Measurements from ENCODE around the gene CDH22. TPM values are rescaled to one million over a fixed set of nuclear protein-coding genes. Genes with fewer than 3 reads are reported as not detected.

CDH22 gene
- total RNA-seq, 2 donors from 2014 or later: 0.07 TPM; not detected in 1

- no peak for DNase-seq (ENCODE audit: low spot score in 2 of 2)
- Mint-ChIP-seq H3K36me3 (no peaks in the 10 kb centered on the region), H3K27ac (no peak overlapping the region), H3K9me3 (no peaks in the 10 kb centered on the region)
- ATAC-seq: no peak
Observed at GRCh38 chr20:46253391-46253790, 54.9 kb downstream of the CDH22 start.

GRCh38 chr20:46252352-46253091, 55.8 kb downstream of the CDH22 start:
- Mint-ChIP-seq H3K27ac (no peak overlapping the region), H3K36me3 (no peaks in the 10 kb centered on the region), H3K9me3 (no peaks in the 10 kb centered on the region)
- ATAC-seq (no peak), DNase-seq (ENCODE audit: low spot score in 2 of 2) (no peak)

- no peak for DNase-seq (ENCODE audit: low spot score in 2 of 2)
- no peaks in the 10 kb centered on the region for H3K9me3 Mint-ChIP-seq
- no peaks in the 10 kb centered on the region for H3K36me3 Mint-ChIP-seq
- no peak overlapping the region for H3K27ac Mint-ChIP-seq
- no peak for ATAC-seq
Observed at GRCh38 chr20:46251211-46251673, 57.1 kb downstream of the CDH22 start.

- ATAC-seq (no peak), DNase-seq (ENCODE audit: low spot score in 2 of 2) (no peak)
- no peak overlapping the region for H3K27ac Mint-ChIP-seq
- no peaks in the 10 kb centered on the region for H3K36me3 Mint-ChIP-seq
- H3K9me3 Mint-ChIP-seq: no peaks in the 10 kb centered on the region
Observed at GRCh38 chr20:46250772-46251171, 57.5 kb downstream of the CDH22 start.

GRCh38 chr20:46249671-46250070, 58.6 kb downstream of the CDH22 start:
- Mint-ChIP-seq H3K36me3 (no peaks in the 10 kb centered on the region), H3K27ac (no peak overlapping the region), H3K9me3 (no peaks in the 10 kb centered on the region)
- ATAC-seq: no peak
- no peak for DNase-seq (ENCODE audit: low spot score in 2 of 2)

- no peaks in the 10 kb centered on the region for H3K36me3 Mint-ChIP-seq
- DNase-seq (ENCODE audit: low spot score in 2 of 2): no peak
- H3K27ac Mint-ChIP-seq: no peak overlapping the region
- ATAC-seq: no peak
- no peaks in the 10 kb centered on the region for H3K9me3 Mint-ChIP-seq
Observed at GRCh38 chr20:46246559-46246958, 61.7 kb downstream of the CDH22 start.

- Mint-ChIP-seq H3K9me3 (no peaks in the 10 kb centered on the region), H3K36me3 (no peaks in the 10 kb centered on the region), H3K27ac (no peak overlapping the region)
- DNase-seq (ENCODE audit: low spot score in 2 of 2): no peak
- ATAC-seq: no peak
Observed at GRCh38 chr20:46243707-46244628, 64.3 kb downstream of the CDH22 start.

- no peaks in the 10 kb centered on the region for H3K9me3 Mint-ChIP-seq
- H3K27ac Mint-ChIP-seq: no peak overlapping the region
- ATAC-seq (no peak), DNase-seq (ENCODE audit: low spot score in 2 of 2) (no peak)
- no peaks in the 10 kb centered on the region for H3K36me3 Mint-ChIP-seq
Observed at GRCh38 chr20:46242390-46242789, 65.9 kb downstream of the CDH22 start.

- no peak for DNase-seq (ENCODE audit: low spot score in 2 of 2)
- H3K36me3 Mint-ChIP-seq: no peaks in the 10 kb centered on the region
- ATAC-seq: no peak
- H3K27ac Mint-ChIP-seq: no peak overlapping the region
- no peaks in the 10 kb centered on the region for H3K9me3 Mint-ChIP-seq
Observed at GRCh38 chr20:46240881-46241280, 67.4 kb downstream of the CDH22 start.

- ATAC-seq (no peak), DNase-seq (ENCODE audit: low spot score in 2 of 2) (no peak)
- Mint-ChIP-seq H3K36me3 (no peaks in the 10 kb centered on the region), H3K27ac (no peak overlapping the region), H3K9me3 (no peaks in the 10 kb centered on the region)
Observed at GRCh38 chr20:46240065-46240464, 68.2 kb downstream of the CDH22 start.

GRCh38 chr20:46237736-46238135, 70.6 kb downstream of the CDH22 start:
- Mint-ChIP-seq H3K36me3 (no peaks in the 10 kb centered on the region), H3K27ac (no peak overlapping the region), H3K9me3 (no peaks in the 10 kb centered on the region)
- ATAC-seq (no peak), DNase-seq (ENCODE audit: low spot score in 2 of 2) (no peak)

GRCh38 chr20:46237227-46237626, 71.1 kb downstream of the CDH22 start:
- DNase-seq (ENCODE audit: low spot score in 2 of 2) (no peak), ATAC-seq (no peak)
- no peaks in the 10 kb centered on the region for H3K9me3 Mint-ChIP-seq
- H3K36me3 Mint-ChIP-seq: no peaks in the 10 kb centered on the region
- H3K27ac Mint-ChIP-seq: no peak overlapping the region

- no peak for DNase-seq (ENCODE audit: low spot score in 2 of 2)
- no peaks in the 10 kb centered on the region for H3K36me3 Mint-ChIP-seq
- H3K27ac Mint-ChIP-seq: no peak overlapping the region
- no peaks in the 10 kb centered on the region for H3K9me3 Mint-ChIP-seq
- ATAC-seq: no peak
Observed at GRCh38 chr20:46235077-46235476, 73.2 kb downstream of the CDH22 start.

- H3K9me3 Mint-ChIP-seq: peaks cover 0 to 4% of the 10 kb centered on the region in 2 donors
- H3K27ac Mint-ChIP-seq: no peak overlapping the region
- no peaks in the 10 kb centered on the region for H3K36me3 Mint-ChIP-seq
- no peak for ATAC-seq
- DNase-seq (ENCODE audit: low spot score in 2 of 2): no peak
Observed at GRCh38 chr20:46233701-46234100, 74.6 kb downstream of the CDH22 start.

- Mint-ChIP-seq H3K36me3 (no peaks in the 10 kb centered on the region), H3K27ac (no peak overlapping the region), H3K9me3 (peaks cover 0 to 4% of the 10 kb centered on the region in 2 donors)
- DNase-seq (ENCODE audit: low spot score in 2 of 2) (no peak), ATAC-seq (no peak)
Observed at GRCh38 chr20:46232539-46232938, 75.8 kb downstream of the CDH22 start.

- no peaks in the 10 kb centered on the region for H3K36me3 Mint-ChIP-seq
- ATAC-seq (no peak), DNase-seq (ENCODE audit: low spot score in 2 of 2) (no peak)
- H3K27ac Mint-ChIP-seq: no peak overlapping the region
- H3K9me3 Mint-ChIP-seq: peaks cover 0 to 4% of the 10 kb centered on the region in 2 donors
Observed at GRCh38 chr20:46230801-46231282, 77.5 kb downstream of the CDH22 start.

- Mint-ChIP-seq H3K9me3 (peaks cover 0 to 4% of the 10 kb centered on the region in 2 donors), H3K36me3 (no peaks in the 10 kb centered on the region), H3K27ac (no peak overlapping the region)
- no peak for ATAC-seq
- no peak for DNase-seq (ENCODE audit: low spot score in 2 of 2)
Observed at GRCh38 chr20:46230106-46230491, 78.2 kb downstream of the CDH22 start.

Data from activated naive CD4-positive, alpha-beta T cell treated with anti-CD3 and anti-CD28 coated beads, Interleukin-2, amount 50 U/mL, for 72 hours (primary cell).